Gastroesophageal sphincter (tissue), 4 donors: ENCODE results near the gene FAM50B. TPM values are rescaled to one million over a fixed set of nuclear protein-coding genes. Genes with fewer than 3 reads are reported as not detected.

ENCODE experiments used
- ATAC-seq: fragments of 150-250 bp; one replicate; pipeline ENCODE4 v1.9.1; 2016; ENCODE audit warnings: mild to moderate bottlenecking, moderate library complexity
- H3K27ac ChIP-seq, 4 donors: fragments of 200-600 bp; sonication (generic) in 3 of 4; 1 replicate in 3 of 4; 2 replicates in 1 of 4; pipeline ENCODE4 v1.5.1; 2016 to 2019
- H3K27me3 ChIP-seq: fragments of 200-600 bp; sonication (generic); one replicate; pipeline ENCODE4 v1.5.1; 2019
- H3K36me3 ChIP-seq, 2 donors: fragments of 200-600 bp; sonication (generic); one replicate each; pipeline ENCODE4 v1.5.1; 2019; ENCODE audit warnings: control low read depth in 1 of 2
- H3K4me1 ChIP-seq, 3 donors: fragments of 200-600 bp; sonication (generic); 1 replicate in 2 of 3; 2 replicates in 1 of 3; pipeline ENCODE4 v1.5.1; 2016 to 2019; ENCODE audit warnings: control low read depth in 2 of 3
- H3K4me3 ChIP-seq, 2 donors: fragments of 200-600 bp; sonication (generic); one replicate each; pipeline ENCODE4 v1.5.1; 2019; ENCODE audit warnings: mild to moderate bottlenecking in 1 of 2, moderate library complexity in 1 of 2
- H3K9me3 ChIP-seq, 3 donors: fragments of 200-600 bp; sonication (generic); one replicate each; pipeline ENCODE4 v1.5.1; 2017 to 2019; ENCODE audit warnings: control low read depth in 2 of 3
- EP300 ChIP-seq: sonication (generic); formaldehyde crosslinking; IDR thresholded peaks from one replicate; pipeline ENCODE4 v1.6.1; 2017; ENCODE audit warnings: antibody characterized with exemption, mild to moderate bottlenecking
- POLR2A ChIP-seq, 2 donors: fragments of 450-650 bp; IDR thresholded peaks; one replicate each; pipeline ENCODE4 v1.6.1; 2017; ENCODE audit warnings: antibody characterized with exemption in 2 of 2, mild to moderate bottlenecking in 2 of 2, moderate library complexity in 1 of 2
- POLR2AphosphoS5 ChIP-seq: sonication (generic); formaldehyde crosslinking; IDR thresholded peaks from one replicate; pipeline ENCODE4 v1.6.1; 2017; ENCODE audit warnings: antibody characterized with exemption
- WGBS, 2 donors: methylation state at CpG; one replicate each; pipeline ENCODE4 v1.1.5; 2018; ENCODE audit warnings: low coverage in 1 of 2; 5-methylcytosine and 5-hydroxymethylcytosine counted together
- total RNA-seq, 4 donors: library from RNA; depleted of rRNA; stranded (reverse); fragments of >200 nt; gene quantifications; one replicate each; pipeline ENCODE4 v1.1.0, GENCODE V29; 2016
- TF ChIP-seq, protein P1 (sequence below), 4 experiments: fragments of 200-600 bp in 2 of 4; fragments of 450-650 bp in 2 of 4; sonication (generic) in 1 of 4; IDR thresholded peaks; one replicate each; pipeline ENCODE4 v1.5.1; 2017 to 2019; ENCODE audit warnings: antibody characterized with exemption in 4 of 4, mild to moderate bottlenecking in 2 of 4, moderate library complexity in 2 of 4

FAM50B gene
- total RNA-seq, 4 donors from 2014 or later: 14.7 to 23.7 (median 18.8) TPM

DNA sequence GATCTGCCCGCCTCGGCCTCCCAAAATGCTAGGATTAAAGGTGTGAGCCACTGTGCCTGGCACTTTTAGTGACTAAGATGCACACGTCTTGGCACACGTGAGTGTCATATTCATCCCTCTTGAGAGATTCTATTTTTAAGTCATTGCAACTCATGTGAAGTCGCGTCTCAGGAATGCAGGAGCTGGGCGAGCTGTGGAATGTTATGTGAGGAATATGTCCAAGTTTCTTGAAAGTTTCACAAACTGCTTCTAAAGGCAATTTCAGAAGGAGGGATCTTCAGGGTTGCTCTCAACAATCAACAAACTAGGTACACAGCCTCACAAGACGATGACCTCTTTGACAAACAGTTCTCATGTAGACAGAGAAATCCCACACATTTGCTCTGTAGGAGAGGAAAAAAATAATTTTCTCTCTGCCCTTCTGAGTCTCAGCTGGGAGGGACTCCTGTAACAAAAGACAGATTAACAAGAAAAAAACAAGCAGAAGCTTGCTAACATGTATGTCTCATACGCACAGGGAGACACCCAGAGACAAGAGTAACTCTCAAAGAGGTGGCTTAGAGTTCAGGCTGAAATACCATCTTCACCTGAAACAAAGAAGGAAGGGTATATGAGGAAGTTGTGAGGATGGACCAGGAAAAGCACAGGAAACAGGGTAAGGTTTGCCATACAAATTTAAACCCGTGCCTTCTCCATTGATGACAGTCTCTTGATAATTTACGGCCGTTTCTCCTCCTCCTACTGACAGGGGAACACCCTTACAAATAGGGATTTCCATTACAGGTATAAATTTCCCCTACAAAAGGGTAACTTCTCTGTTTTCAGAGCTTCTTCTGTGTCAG is 45.3 kb upstream of the FAM50B start:
- no peaks in the 10 kb centered on the region for H3K27me3 ChIP-seq
- peaks cover 3 to 36% (median 12%) of the 10 kb centered on the region in 3 donors for H3K4me1 ChIP-seq
- H3K4me3 ChIP-seq: no peak overlapping the region
- WGBS, 2 donors: 16 to 27% methylated on average over 9 to 12 of the region's 12 CpGs
- no peaks in the 10 kb centered on the region for H3K9me3 ChIP-seq
- ATAC-seq: peak; percentile 91
- peak overlapping the region; percentile 78 to 91 (median 86) for H3K27ac ChIP-seq
- TF ChIP-seq POLR2AphosphoS5: peak; percentile 93
- no peak for TF ChIP-seq EP300
- H3K36me3 ChIP-seq: no peaks in the 10 kb centered on the region

DNA sequence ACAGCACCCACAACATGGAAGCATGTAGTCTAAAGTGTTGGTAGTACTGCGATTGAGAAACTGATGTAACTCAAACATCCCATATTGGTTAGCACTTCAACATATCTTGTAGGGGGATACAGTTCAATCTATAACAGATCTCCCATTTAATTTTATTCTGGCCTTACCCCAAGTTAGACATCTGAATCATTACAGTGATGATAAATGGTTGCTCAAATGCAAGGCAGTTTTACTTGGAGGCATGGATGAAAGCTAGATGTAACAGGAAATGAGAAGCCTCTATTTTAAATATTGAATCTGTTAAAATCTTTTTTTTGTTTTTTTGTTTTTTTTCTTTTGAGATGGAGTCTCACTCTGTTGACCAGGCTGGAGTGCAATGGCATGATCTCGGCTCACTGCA is 44.2 kb upstream of the FAM50B start:
- H3K9me3 ChIP-seq: no peaks in the 10 kb centered on the region
- ATAC-seq: no peak
- H3K27ac ChIP-seq: peak overlapping the region in 3 of 4 donors; percentile 78 to 87 (median 84)
- WGBS, 2 donors: 100% methylated on average over 2 of the region's 2 CpGs
- H3K27me3 ChIP-seq: no peaks in the 10 kb centered on the region
- TF ChIP-seq EP300 (no peak), POLR2AphosphoS5 (no peak), POLR2A (IDR thresholded peaks at IDR 0.05) (no peak)
- TF ChIP-seq, protein P1, sequence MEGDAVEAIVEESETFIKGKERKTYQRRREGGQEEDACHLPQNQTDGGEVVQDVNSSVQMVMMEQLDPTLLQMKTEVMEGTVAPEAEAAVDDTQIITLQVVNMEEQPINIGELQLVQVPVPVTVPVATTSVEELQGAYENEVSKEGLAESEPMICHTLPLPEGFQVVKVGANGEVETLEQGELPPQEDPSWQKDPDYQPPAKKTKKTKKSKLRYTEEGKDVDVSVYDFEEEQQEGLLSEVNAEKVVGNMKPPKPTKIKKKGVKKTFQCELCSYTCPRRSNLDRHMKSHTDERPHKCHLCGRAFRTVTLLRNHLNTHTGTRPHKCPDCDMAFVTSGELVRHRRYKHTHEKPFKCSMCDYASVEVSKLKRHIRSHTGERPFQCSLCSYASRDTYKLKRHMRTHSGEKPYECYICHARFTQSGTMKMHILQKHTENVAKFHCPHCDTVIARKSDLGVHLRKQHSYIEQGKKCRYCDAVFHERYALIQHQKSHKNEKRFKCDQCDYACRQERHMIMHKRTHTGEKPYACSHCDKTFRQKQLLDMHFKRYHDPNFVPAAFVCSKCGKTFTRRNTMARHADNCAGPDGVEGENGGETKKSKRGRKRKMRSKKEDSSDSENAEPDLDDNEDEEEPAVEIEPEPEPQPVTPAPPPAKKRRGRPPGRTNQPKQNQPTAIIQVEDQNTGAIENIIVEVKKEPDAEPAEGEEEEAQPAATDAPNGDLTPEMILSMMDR (IDR thresholded peaks at IDR 0.05): no peak
- no peaks in the 10 kb centered on the region for H3K36me3 ChIP-seq
- H3K4me3 ChIP-seq: no peak overlapping the region
- H3K4me1 ChIP-seq: peaks cover 3 to 41% (median 19%) of the 10 kb centered on the region in 3 donors

DNA sequence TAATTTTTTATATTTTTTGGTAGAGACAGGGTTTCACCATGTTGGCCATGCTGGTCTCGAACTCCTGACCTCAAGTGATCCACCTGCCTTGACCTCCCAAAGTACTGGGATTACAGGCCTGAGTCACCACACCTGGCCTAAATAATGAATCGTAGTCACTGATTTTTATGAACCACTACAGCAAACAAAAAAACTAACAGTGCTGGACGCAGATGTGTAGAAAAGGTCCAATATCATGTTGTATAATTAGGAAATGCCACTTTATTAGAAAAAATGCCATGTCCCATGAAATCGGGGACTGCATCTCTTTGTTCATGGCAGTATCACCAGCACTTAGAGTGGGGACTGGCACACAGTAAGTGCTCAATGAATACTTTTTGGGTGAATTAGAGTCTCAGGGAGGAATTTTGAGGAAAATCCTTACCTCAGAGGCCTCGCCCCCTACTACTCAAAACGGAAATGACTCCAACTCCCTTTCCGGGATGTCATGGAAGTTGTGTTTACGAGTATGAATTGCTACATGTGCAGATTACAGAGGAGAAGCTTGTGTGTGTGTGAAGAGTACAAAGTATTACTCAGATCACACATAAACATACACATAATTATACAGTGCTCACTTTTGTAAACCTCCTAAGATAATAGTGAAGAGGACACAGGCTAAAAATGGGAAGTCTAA is 43.6 kb upstream of the FAM50B start:
- no peak for ATAC-seq
- H3K27ac ChIP-seq: peak overlapping the region in 3 of 4 donors; percentile 34 to 84 (median 78)
- H3K4me1 ChIP-seq: peaks cover 3 to 41% (median 19%) of the 10 kb centered on the region in 3 donors
- no peaks in the 10 kb centered on the region for H3K36me3 ChIP-seq
- 78 to 95% methylated on average over 4 to 8 of the region's 8 CpGs for WGBS, 2 donors
- no peaks in the 10 kb centered on the region for H3K9me3 ChIP-seq
- TF ChIP-seq POLR2AphosphoS5: no peak
- TF ChIP-seq EP300: no peak
- TF ChIP-seq, protein P1 (IDR thresholded peaks at IDR 0.05): no peak
- TF ChIP-seq POLR2A (IDR thresholded peaks at IDR 0.05): no peak
- no peak overlapping the region for H3K4me3 ChIP-seq
- H3K27me3 ChIP-seq: no peaks in the 10 kb centered on the region

DNA sequence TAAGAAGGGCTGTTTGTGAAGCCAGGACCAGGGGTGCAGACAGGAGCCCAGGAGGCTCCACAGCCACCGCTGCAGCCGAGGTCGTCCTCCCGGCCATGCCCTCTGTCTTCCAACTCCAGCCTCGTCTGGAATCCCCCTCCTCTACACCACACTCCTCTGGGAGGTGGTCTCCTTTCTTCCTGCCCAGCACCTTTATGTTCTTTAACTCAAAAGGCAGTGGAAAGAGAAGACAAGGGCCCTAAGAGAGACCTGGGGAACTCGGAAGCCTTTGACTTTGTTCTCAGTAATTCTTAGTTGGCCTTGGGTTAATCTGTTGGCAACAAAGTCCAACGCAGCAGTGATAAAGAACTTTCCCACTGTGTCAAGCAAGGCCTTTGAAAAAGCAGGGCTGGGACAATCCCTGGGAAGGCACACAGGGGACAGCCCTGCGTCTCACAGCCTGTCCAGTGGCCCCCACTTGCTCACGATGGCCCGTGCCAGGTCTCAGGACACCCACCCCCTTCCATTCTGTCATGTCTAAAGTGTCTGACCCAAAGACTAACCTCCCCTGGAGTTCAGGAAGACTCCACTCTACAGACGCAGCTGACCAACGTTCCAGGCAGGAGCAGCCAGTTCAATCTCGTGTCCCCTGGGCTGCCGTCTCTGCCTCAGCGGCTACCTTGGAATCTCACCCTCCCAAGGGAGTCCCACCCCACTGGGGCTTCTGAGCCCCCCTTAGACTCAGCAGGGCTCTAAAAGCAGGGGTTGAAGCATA is 42.8 kb upstream of the FAM50B start:
- peak overlapping the region in 3 of 4 donors; percentile 34 to 78 (median 52) for H3K27ac ChIP-seq
- no peak for TF ChIP-seq POLR2AphosphoS5
- TF ChIP-seq, protein P1 (IDR thresholded peaks at IDR 0.05): no peak
- no peak for TF ChIP-seq EP300
- no peak for TF ChIP-seq POLR2A (IDR thresholded peaks at IDR 0.05)
- 84% methylated on average over 9 of the region's 15 CpGs; no CpG with 5 or more reads in 1 of the 2 donors for WGBS, 2 donors

DNA sequence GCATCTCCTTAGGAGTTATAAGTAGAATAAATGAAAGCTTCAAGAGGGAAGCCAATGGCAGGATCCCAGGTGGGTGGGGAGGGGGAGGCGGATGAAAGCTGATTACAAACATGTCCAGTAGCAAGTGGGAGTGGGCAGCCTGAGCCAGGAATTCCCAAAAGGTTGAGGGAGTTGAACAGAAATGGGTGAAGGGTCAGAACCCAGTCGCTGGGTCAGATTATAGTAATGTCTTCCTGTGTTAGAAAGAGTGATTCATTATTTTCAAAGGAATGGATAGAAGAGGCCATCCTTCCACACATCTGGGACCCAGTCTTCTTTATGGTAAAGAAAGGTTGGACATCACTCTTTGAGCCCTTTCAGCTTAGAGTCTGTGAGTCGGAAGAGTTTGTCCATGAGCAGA is 41.0 kb upstream of the FAM50B start:
- H3K27ac ChIP-seq: peak overlapping the region in 3 of 4 donors; percentile 60 to 72 (median 67)
- no peaks in the 10 kb centered on the region for H3K27me3 ChIP-seq
- H3K36me3 ChIP-seq: no peaks in the 10 kb centered on the region
- no peak overlapping the region for H3K4me3 ChIP-seq
- TF ChIP-seq POLR2AphosphoS5: no peak
- no peak for TF ChIP-seq POLR2A (IDR thresholded peaks at IDR 0.05)
- no peak for TF ChIP-seq EP300
- TF ChIP-seq, protein P1 (IDR thresholded peaks at IDR 0.05): no peak
- peaks cover 3 to 39% (median 19%) of the 10 kb centered on the region in 3 donors for H3K4me1 ChIP-seq
- WGBS, 2 donors: 54 to 88% methylated on average over 2 to 3 of the region's 3 CpGs
- ATAC-seq: no peak
- no peaks in the 10 kb centered on the region for H3K9me3 ChIP-seq

More for the DNA sequence above, 42.8 kb upstream of the FAM50B start:
- peaks cover 3 to 40% (median 19%) of the 10 kb centered on the region in 3 donors for H3K4me1 ChIP-seq
- no peak overlapping the region for H3K4me3 ChIP-seq
- H3K36me3 ChIP-seq: no peaks in the 10 kb centered on the region
- no peaks in the 10 kb centered on the region for H3K9me3 ChIP-seq
- no peak for ATAC-seq
- no peaks in the 10 kb centered on the region for H3K27me3 ChIP-seq
